ENCODE measurements around the gene TMEM203. TPM values are rescaled to one million over a fixed set of nuclear protein-coding genes. Genes with fewer than 3 reads are reported as not detected.
A peak's percentile ranks its signal among the peaks of the same experiment; 100 is the strongest.

Gene TMEM203
- total RNA-seq, 4 donors from 2014 or later = 23.1 to 47.9 (median 30.0) TPM

- H3K36me3 ChIP-seq = no peaks in the 10 kb centered on the region
- H3K27me3 ChIP-seq = peaks cover 10 to 91% of the 10 kb centered on the region in 2 donors
- H3K9me3 ChIP-seq = no peaks in the 10 kb centered on the region
- no peak for DNase-seq (ENCODE audit: low spot score in 2 of 2)
- TF ChIP-seq EP300 (IDR thresholded peaks at IDR 0.05) (no peak), POLR2A (IDR thresholded peaks at IDR 0.05) (no peak)
- TF ChIP-seq, protein P1, sequence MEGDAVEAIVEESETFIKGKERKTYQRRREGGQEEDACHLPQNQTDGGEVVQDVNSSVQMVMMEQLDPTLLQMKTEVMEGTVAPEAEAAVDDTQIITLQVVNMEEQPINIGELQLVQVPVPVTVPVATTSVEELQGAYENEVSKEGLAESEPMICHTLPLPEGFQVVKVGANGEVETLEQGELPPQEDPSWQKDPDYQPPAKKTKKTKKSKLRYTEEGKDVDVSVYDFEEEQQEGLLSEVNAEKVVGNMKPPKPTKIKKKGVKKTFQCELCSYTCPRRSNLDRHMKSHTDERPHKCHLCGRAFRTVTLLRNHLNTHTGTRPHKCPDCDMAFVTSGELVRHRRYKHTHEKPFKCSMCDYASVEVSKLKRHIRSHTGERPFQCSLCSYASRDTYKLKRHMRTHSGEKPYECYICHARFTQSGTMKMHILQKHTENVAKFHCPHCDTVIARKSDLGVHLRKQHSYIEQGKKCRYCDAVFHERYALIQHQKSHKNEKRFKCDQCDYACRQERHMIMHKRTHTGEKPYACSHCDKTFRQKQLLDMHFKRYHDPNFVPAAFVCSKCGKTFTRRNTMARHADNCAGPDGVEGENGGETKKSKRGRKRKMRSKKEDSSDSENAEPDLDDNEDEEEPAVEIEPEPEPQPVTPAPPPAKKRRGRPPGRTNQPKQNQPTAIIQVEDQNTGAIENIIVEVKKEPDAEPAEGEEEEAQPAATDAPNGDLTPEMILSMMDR (IDR thresholded peaks at IDR 0.05) = no peak
- H3K4me1 ChIP-seq = peaks cover 0 to 63% (median 25%) of the 10 kb centered on the region in 4 donors
- no peak overlapping the region for H3K27ac ChIP-seq
- WGBS, 2 donors = 81% methylated on average over 32 of the region's 32 CpGs
- H3K4me3 ChIP-seq = no peak overlapping the region
Measured at GRCh38 chr9:137165250-137165836, 40.1 kb downstream of the TMEM203 start.

GRCh38 chr9:137164370-137165249 is 40.8 kb downstream of the TMEM203 start:
- TF ChIP-seq, protein P1 (IDR thresholded peaks at IDR 0.05) = no peak
- TF ChIP-seq POLR2A (IDR thresholded peaks at IDR 0.05) (no peak), EP300 (IDR thresholded peaks at IDR 0.05) (no peak)
- peaks cover 7 to 91% of the 10 kb centered on the region in 2 donors for H3K27me3 ChIP-seq
- no peak for DNase-seq (ENCODE audit: low spot score in 2 of 2)
- no peaks in the 10 kb centered on the region for H3K36me3 ChIP-seq
- no peak overlapping the region for H3K27ac ChIP-seq
- H3K9me3 ChIP-seq = no peaks in the 10 kb centered on the region
- H3K4me1 ChIP-seq = peaks cover 0 to 58% (median 24%) of the 10 kb centered on the region in 4 donors
- WGBS, 2 donors = 58 to 69% methylated on average over 21 to 32 of the region's 34 CpGs
- H3K4me3 ChIP-seq = no peak overlapping the region

- Histone ChIP-seq H3K36me3 (no peaks in the 10 kb centered on the region), H3K9me3 (no peaks in the 10 kb centered on the region), H3K4me3 (no peak overlapping the region), H3K27me3 (peaks cover 6 to 99% of the 10 kb centered on the region in 2 donors), H3K27ac (no peak overlapping the region), H3K4me1 (peaks cover 0 to 50% (median 20%) of the 10 kb centered on the region in 4 donors)
- WGBS, 2 donors = 77 to 85% methylated on average over 15 to 17 of the region's 22 CpGs
- TF ChIP-seq, protein P1 (IDR thresholded peaks at IDR 0.05) = no peak
- TF ChIP-seq POLR2A (IDR thresholded peaks at IDR 0.05) (no peak), EP300 (IDR thresholded peaks at IDR 0.05) (no peak)
- no peak for DNase-seq (ENCODE audit: low spot score in 2 of 2)
Measured at GRCh38 chr9:137163805-137164204, 41.6 kb downstream of the TMEM203 start.

- no peaks in the 10 kb centered on the region for H3K36me3 ChIP-seq
- H3K4me1 ChIP-seq = peaks cover 0 to 45% (median 17%) of the 10 kb centered on the region in 4 donors
- no peak overlapping the region for H3K27ac ChIP-seq
- no peak for DNase-seq (ENCODE audit: low spot score in 2 of 2)
- peaks cover 6 to 100% of the 10 kb centered on the region in 2 donors for H3K27me3 ChIP-seq
- peak overlapping the region in 2 of 4 donors; percentile 5 to 39 for H3K4me3 ChIP-seq
- H3K9me3 ChIP-seq = no peaks in the 10 kb centered on the region
- TF ChIP-seq, protein P1 (IDR thresholded peaks at IDR 0.05) = no peak
- no peak for TF ChIP-seq POLR2A (IDR thresholded peaks at IDR 0.05)
- 45 to 53% methylated on average over 15 to 16 of the region's 26 CpGs for WGBS, 2 donors
Measured at GRCh38 chr9:137163365-137163715, 42.1 kb downstream of the TMEM203 start.

Measured in tibial nerve (tissue), 4 donors.